GM10266 (cell line): ENCODE results near the gene SLC2A13.

Experiments used
- DNase-seq: peaks from one replicate; pipeline ENCODE4 v3.0.0; 2012; ENCODE audit errors: extremely low spot score
- CTCF ChIP-seq: IDR thresholded peaks from 2 replicates; pipeline ENCODE4 v1.5.1; 2012; ENCODE audit warnings: mild to moderate bottlenecking, low read depth; ENCODE audit not compliant: control insufficient read depth, insufficient read depth; ENCODE audit errors: missing control alignments

The SLC2A13 gene

GRCh38 chr12:39886106-39886505 is 219.8 kb downstream of the SLC2A13 start:
- DNase-seq, result no peak
- TF ChIP-seq CTCF, result no peak

- DNase-seq, result no peak
- no peak for TF ChIP-seq CTCF
These were observed 221.2 kb downstream of the SLC2A13 start for GRCh38 chr12:39884616-39885125.

GRCh38 chr12:39883411-39883810 is 222.5 kb downstream of the SLC2A13 start:
- TF ChIP-seq CTCF, result no peak
- no peak for DNase-seq

GRCh38 chr12:39878753-39879152 is 227.1 kb downstream of the SLC2A13 start:
- no peak for DNase-seq
- no peak for TF ChIP-seq CTCF

- no peak for DNase-seq
- TF ChIP-seq CTCF, result no peak
These were observed 230.2 kb downstream of the SLC2A13 start for GRCh38 chr12:39875721-39876120.

- no peak for DNase-seq
- no peak for TF ChIP-seq CTCF
These were observed 231.1 kb downstream of the SLC2A13 start for GRCh38 chr12:39874785-39875184.

- DNase-seq, result no peak
- no peak for TF ChIP-seq CTCF
These were observed 232.8 kb downstream of the SLC2A13 start for GRCh38 chr12:39873065-39873464.
